IMR-90 (cell line): ENCODE data around the gene ALX4. TPM values are rescaled to one million over a fixed set of nuclear protein-coding genes. Genes with fewer than 3 reads are reported as not detected.

Experiments used
- ATAC-seq: fragments of 200-7000 bp; cut with Tn5 transposase; 2 replicates; pipeline ENCODE4 v1.9.1; 2020; ENCODE audit warnings: low read depth, mild to moderate bottlenecking, moderate library complexity
- BruUV-seq: library from RNA; stranded (reverse); fragments of 400-500 nt; replicated peaks from 2 replicates; lab custom pipeline; 2021; lab: Mats Ljungman, UMichigan
- CTCF ChIA-PET: fragments of 300-600 bp; formaldehyde crosslinking; extraction: SDS; loops from one replicate; lab custom pipeline; 2021; ENCODE audit warnings: antibody characterized with exemption; lab: Yijun Ruan, JAX
- POLR2A ChIA-PET: fragments of 300-600 bp; sonication (Branson Sonifier 250); formaldehyde crosslinking; loops from one replicate; lab custom pipeline; 2022; ENCODE audit warnings: antibody characterized with exemption; ENCODE audit not compliant: unreplicated experiment; lab: Charles Lee
- DNase-seq: peaks from one replicate; pipeline ENCODE4 v3.0.0; 2013
- H2AFZ ChIP-seq: replicated peaks from 2 replicates; pipeline ENCODE3; 2013; ENCODE audit warnings: low read length, mild to moderate bottlenecking; ENCODE audit not compliant: poor library complexity
- H2AK5ac ChIP-seq: 2 replicates; pipeline ENCODE4 v1.6.1; 2013; ENCODE audit warnings: low read depth, low read length, inconsistent platforms
- H2AK9ac ChIP-seq: replicated peaks from 2 replicates; pipeline ENCODE3; 2013; ENCODE audit warnings: mild to moderate bottlenecking, low read depth, low read length, moderate library complexity; ENCODE audit not compliant: poor library complexity
- H2BK120ac ChIP-seq: 2 replicates; pipeline ENCODE4 v1.6.1; 2013; ENCODE audit warnings: low read depth, low read length, inconsistent platforms
- H2BK15ac ChIP-seq: 3 replicates; pipeline ENCODE4 v1.6.1; 2013; ENCODE audit warnings: low read depth, low read length, inconsistent platforms
- H2BK20ac ChIP-seq: 2 replicates; pipeline ENCODE4 v1.6.1; 2013; ENCODE audit warnings: low read depth, mild to moderate bottlenecking, inconsistent platforms, low read length, moderate library complexity
- H2BK5ac ChIP-seq: 2 replicates; pipeline ENCODE4 v1.6.1; 2013; ENCODE audit warnings: mild to moderate bottlenecking, low read depth, low read length, inconsistent platforms; ENCODE audit not compliant: poor library complexity, severe bottlenecking
- H3K14ac ChIP-seq: replicated peaks from 2 replicates; pipeline ENCODE4 v1.6.1; 2013; ENCODE audit warnings: low read depth, low read length, inconsistent platforms
- H3K18ac ChIP-seq: 2 replicates; pipeline ENCODE4 v1.6.1; 2013; ENCODE audit warnings: low read depth, low read length, control low read depth
- H3K23ac ChIP-seq: 2 replicates; pipeline ENCODE4 v1.6.1; 2013; ENCODE audit warnings: low read depth, low read length, inconsistent platforms
- H3K27ac ChIP-seq: 2 replicates; pipeline ENCODE4 v1.5.1; 2013; ENCODE audit warnings: mild to moderate bottlenecking, control low read depth, low read length; ENCODE audit not compliant: insufficient read depth
- H3K27me3 ChIP-seq: 2 replicates; pipeline ENCODE4 v1.6.1; 2013; ENCODE audit warnings: low read length; ENCODE audit not compliant: control insufficient read depth, insufficient read depth
- H3K36me3 ChIP-seq: 2 replicates; pipeline ENCODE4 v1.6.1; 2013; ENCODE audit warnings: low read length, mixed read lengths; ENCODE audit not compliant: control insufficient read depth, insufficient read depth
- H3K4ac ChIP-seq: 2 replicates; pipeline ENCODE4 v1.6.1; 2013; ENCODE audit warnings: low read depth, low read length, inconsistent platforms
- H3K4me1 ChIP-seq: 2 replicates; pipeline ENCODE4 v1.6.1; 2013; ENCODE audit warnings: low read length, mixed read lengths; ENCODE audit not compliant: control insufficient read depth, insufficient read depth
- H3K4me2 ChIP-seq: 2 replicates; pipeline ENCODE4 v1.6.1; 2013; ENCODE audit warnings: low read depth, mild to moderate bottlenecking, control low read depth, low read length, moderate library complexity
- H3K4me3 ChIP-seq: 2 replicates; pipeline ENCODE4 v1.5.1; 2013; ENCODE audit warnings: low read depth, mild to moderate bottlenecking, control low read depth, low read length, moderate library complexity; ENCODE audit not compliant: insufficient read depth
- H3K56ac ChIP-seq: 2 replicates; pipeline ENCODE4 v1.6.1; 2013; ENCODE audit warnings: low read length, inconsistent platforms; ENCODE audit not compliant: insufficient read depth; ENCODE audit errors: extremely low read depth
- H3K79me1 ChIP-seq, 2 experiments: 2 replicates each; pipeline ENCODE4 v1.6.1; 2013; ENCODE audit warnings: low read length in 2 of 2, inconsistent platforms in 1 of 2, low read depth in 1 of 2
- H3K9ac ChIP-seq: 2 replicates; pipeline ENCODE4 v1.6.1; 2013; ENCODE audit warnings: low read depth, low read length, control low read depth
- H3K9me1 ChIP-seq: 2 replicates; pipeline ENCODE4 v1.6.1; 2013; ENCODE audit warnings: low read length, inconsistent platforms; ENCODE audit not compliant: insufficient read depth
- H3K9me3 ChIP-seq: 2 replicates; pipeline ENCODE4 v1.6.1; 2013; ENCODE audit warnings: low read length; ENCODE audit not compliant: control insufficient read depth, insufficient read depth
- H4K20me1 ChIP-seq: 2 replicates; pipeline ENCODE4 v1.6.1; 2013; ENCODE audit warnings: low read length, inconsistent platforms; ENCODE audit not compliant: insufficient read depth
- H4K5ac ChIP-seq: 2 replicates; pipeline ENCODE4 v1.6.1; 2013; ENCODE audit warnings: mild to moderate bottlenecking, low read depth, low read length, control low read depth
- H4K8ac ChIP-seq, 2 experiments: 2 replicates each; pipeline ENCODE4 v1.6.1; 2013; ENCODE audit warnings: low read depth in 2 of 2, low read length in 2 of 2, control low read depth in 1 of 2, inconsistent platforms in 1 of 2
- H4K91ac ChIP-seq: 2 replicates; pipeline ENCODE4 v1.6.1; 2013; ENCODE audit warnings: low read depth, low read length, inconsistent platforms; ENCODE audit not compliant: insufficient read depth
- CEBPB ChIP-seq: IDR thresholded peaks from 2 replicates; pipeline ENCODE4 v1.6.1; 2012; ENCODE audit warnings: low read depth, low read length, improper control_type of control experiment
- CHD1 ChIP-seq: IDR thresholded peaks from 2 replicates; pipeline ENCODE4 v1.6.1; 2012; ENCODE audit warnings: low read depth, low read length, improper control_type of control experiment
- MAZ ChIP-seq: IDR thresholded peaks from 2 replicates; pipeline ENCODE4 v1.6.1; 2012; ENCODE audit warnings: low read depth, mild to moderate bottlenecking, low read length, improper control_type of control experiment, moderate library complexity, borderline replicate concordance
- MXI1 ChIP-seq: IDR thresholded peaks from 2 replicates; pipeline ENCODE4 v1.6.1; 2012; ENCODE audit warnings: low read depth, mild to moderate bottlenecking, low read length, moderate library complexity, borderline replicate concordance
- NFE2L2 ChIP-seq: fragments of 150-350 bp; IDR thresholded peaks from 2 replicates; pipeline ENCODE4 v1.6.1; 2016; ENCODE audit warnings: low read depth, mild to moderate bottlenecking, low read length
- RCOR1 ChIP-seq: IDR thresholded peaks from 2 replicates; pipeline ENCODE4 v1.6.1; 2012; ENCODE audit warnings: mild to moderate bottlenecking, low read length, improper control_type of control experiment; ENCODE audit not compliant: insufficient replicate concordance
- SMC3 ChIP-seq: fragments of 150-350 bp; IDR thresholded peaks from 2 replicates; pipeline ENCODE4 v1.6.1; 2016; ENCODE audit warnings: low read depth, mild to moderate bottlenecking, antibody characterized with exemption, low read length, moderate library complexity
- WGBS, 2 experiments: methylation state at CpG; one replicate each; pipeline versions ENCODE4 v1.1.5 to v1.1.7; 2013; ENCODE audit warnings: missing lambda C conversion rate in 2 of 2; ENCODE audit not compliant: insufficient read length in 1 of 2; ENCODE audit errors: extremely low coverage in 2 of 2; 5-methylcytosine and 5-hydroxymethylcytosine counted together
- dilution Hi-C: fragments of 300-500 bp; cut with HindIII; formaldehyde crosslinking; loops from one replicate; pipeline ENCODE4 v1.14.3; 2018; ENCODE audit warnings: low sequenced_read_pairs; ENCODE audit not compliant: unreplicated experiment
- in situ Hi-C: fragments of 300-500 bp; cut with MboI; formaldehyde crosslinking; loops from 3 replicates; pipeline ENCODE4 v1.14.3; 2019; ENCODE audit warnings: low sequenced_read_pairs, inconsistent platforms, mixed read lengths
- intact Hi-C: fragments of 100-400 bp; cut with micrococcal nuclease; formaldehyde crosslinking; loops from 2 replicates; pipeline ENCODE4 v1.10.0; 2022
- polyA plus RNA-seq, 3 experiments: library from polyadenylated mRNA; depleted of rRNA; stranded (reverse); fragments of >200 nt; gene quantifications; 2 replicates each; pipeline ENCODE4 v1.2.3, GENCODE V29; 2012; ENCODE audit warnings: low replicate concordance in 1 of 3
- total RNA-seq: library from RNA; depleted of rRNA; stranded (reverse); fragments of >200 nt; gene quantifications from 2 replicates; pipeline ENCODE4 v1.2.3, GENCODE V29; 2012
- TF ChIP-seq, protein P1 (sequence below): conservative IDR thresholded peaks from 2 replicates; pipeline ENCODE4 v1.5.1; 2012; ENCODE audit warnings: mild to moderate bottlenecking, low read depth, low read length, improper control_type of control experiment
- TF ChIP-seq, protein P2 (sequence below): fragments of 150-350 bp; IDR thresholded peaks from 2 replicates; pipeline ENCODE4 v1.6.1; 2017; ENCODE audit warnings: mild to moderate bottlenecking, antibody characterized with exemption, low read length, low read depth

ALX4 gene
- total and polyA plus RNA-seq, 2 of the 4 experiments (the other 2 are of a cell fraction), result not detected

DNA sequence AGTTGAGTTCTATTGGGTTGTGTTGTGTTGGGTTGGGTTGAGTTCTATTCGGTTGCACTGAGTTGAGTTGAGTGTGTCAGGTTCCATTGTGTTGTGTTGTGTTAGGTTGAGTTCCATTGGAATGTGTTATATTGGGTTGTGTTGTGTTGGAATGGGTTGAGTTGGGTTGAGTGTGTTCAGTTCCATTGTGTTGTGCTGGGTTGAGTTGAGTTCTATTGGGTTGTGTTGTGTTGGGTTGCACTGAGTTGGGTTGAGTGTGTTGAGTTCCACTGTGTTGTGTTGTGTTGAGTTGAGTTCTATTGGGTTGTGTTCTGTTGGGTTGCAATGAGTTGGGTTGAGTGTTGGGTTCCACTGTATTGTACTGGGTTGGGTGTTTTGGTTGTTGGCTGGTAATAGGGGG, 35.5 kb downstream of the ALX4 start:
- ATAC-seq (no peak), DNase-seq (no peak)
- no peak overlapping the region for H3K4ac ChIP-seq
- H3K9me3 ChIP-seq, result no peaks in the 10 kb centered on the region
- no peak overlapping the region for H4K5ac ChIP-seq
- no peak overlapping the region for H2BK15ac ChIP-seq
- BruUV-seq, result no TSS peak
- no peak overlapping the region for H2BK20ac ChIP-seq
- intact Hi-C loops (no loop called here), in situ Hi-C loops (no loop called here), dilution Hi-C loops (no loop called here)
- H4K91ac ChIP-seq, result no peak overlapping the region
- H3K36me3 ChIP-seq, result no peaks in the 10 kb centered on the region
- H3K56ac ChIP-seq, result no peak overlapping the region
- H2AK9ac ChIP-seq, result no peak overlapping the region
- no peak for TF ChIP-seq RCOR1
- TF ChIP-seq, protein P1, sequence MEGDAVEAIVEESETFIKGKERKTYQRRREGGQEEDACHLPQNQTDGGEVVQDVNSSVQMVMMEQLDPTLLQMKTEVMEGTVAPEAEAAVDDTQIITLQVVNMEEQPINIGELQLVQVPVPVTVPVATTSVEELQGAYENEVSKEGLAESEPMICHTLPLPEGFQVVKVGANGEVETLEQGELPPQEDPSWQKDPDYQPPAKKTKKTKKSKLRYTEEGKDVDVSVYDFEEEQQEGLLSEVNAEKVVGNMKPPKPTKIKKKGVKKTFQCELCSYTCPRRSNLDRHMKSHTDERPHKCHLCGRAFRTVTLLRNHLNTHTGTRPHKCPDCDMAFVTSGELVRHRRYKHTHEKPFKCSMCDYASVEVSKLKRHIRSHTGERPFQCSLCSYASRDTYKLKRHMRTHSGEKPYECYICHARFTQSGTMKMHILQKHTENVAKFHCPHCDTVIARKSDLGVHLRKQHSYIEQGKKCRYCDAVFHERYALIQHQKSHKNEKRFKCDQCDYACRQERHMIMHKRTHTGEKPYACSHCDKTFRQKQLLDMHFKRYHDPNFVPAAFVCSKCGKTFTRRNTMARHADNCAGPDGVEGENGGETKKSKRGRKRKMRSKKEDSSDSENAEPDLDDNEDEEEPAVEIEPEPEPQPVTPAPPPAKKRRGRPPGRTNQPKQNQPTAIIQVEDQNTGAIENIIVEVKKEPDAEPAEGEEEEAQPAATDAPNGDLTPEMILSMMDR, result no peak
- TF ChIP-seq CHD1, result no peak
- TF ChIP-seq MAZ, result no peak
- TF ChIP-seq NFE2L2, result no peak
- TF ChIP-seq, protein P2, sequence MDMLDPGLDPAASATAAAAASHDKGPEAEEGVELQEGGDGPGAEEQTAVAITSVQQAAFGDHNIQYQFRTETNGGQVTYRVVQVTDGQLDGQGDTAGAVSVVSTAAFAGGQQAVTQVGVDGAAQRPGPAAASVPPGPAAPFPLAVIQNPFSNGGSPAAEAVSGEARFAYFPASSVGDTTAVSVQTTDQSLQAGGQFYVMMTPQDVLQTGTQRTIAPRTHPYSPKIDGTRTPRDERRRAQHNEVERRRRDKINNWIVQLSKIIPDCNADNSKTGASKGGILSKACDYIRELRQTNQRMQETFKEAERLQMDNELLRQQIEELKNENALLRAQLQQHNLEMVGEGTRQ, result no peak
- no peak for TF ChIP-seq SMC3
- TF ChIP-seq CEBPB, result no peak
- TF ChIP-seq MXI1, result no peak
- no peak overlapping the region for H3K27ac ChIP-seq
- no peak overlapping the region for H3K4me2 ChIP-seq
- H2BK120ac ChIP-seq, result no peak overlapping the region
- H3K14ac ChIP-seq, result no peak overlapping the region
- no peak overlapping the region for H3K9ac ChIP-seq
- H3K9me1 ChIP-seq, result no peaks in the 10 kb centered on the region; the same call in 1 of the 2 replicates
- no peak overlapping the region for H2AFZ ChIP-seq
- H3K4me3 ChIP-seq, result no peak overlapping the region
- no peaks in the 10 kb centered on the region for H4K20me1 ChIP-seq
- WGBS, 2 experiments, result 63% methylated on average over 1 of the region's 1 CpG; no CpG with 5 or more reads in 1 of the 2 experiments
- H4K8ac ChIP-seq, result no peak overlapping the region
- CTCF ChIA-PET, result no interaction called here
- no peaks in the 10 kb centered on the region for H3K79me1 ChIP-seq
- H3K23ac ChIP-seq, result no peak overlapping the region
- H3K4me1 ChIP-seq, result peaks cover 8% of the 10 kb centered on the region; the same call in 1 of the 2 replicates
- H2AK5ac ChIP-seq, result no peak overlapping the region
- POLR2A ChIA-PET, result no interaction called here
- no peak overlapping the region for H3K18ac ChIP-seq
- H2BK5ac ChIP-seq, result no peak overlapping the region
- H3K27me3 ChIP-seq, result peaks cover 13% of the 10 kb centered on the region
